ENCODE measurements around the gene KRT82. TPM values are rescaled to one million over a fixed set of nuclear protein-coding genes. Genes with fewer than 3 reads are reported as not detected.

The KRT82 gene
- total and polyA plus RNA-seq, 12 donors = not detected

GRCh38 chr12:52398176-52398575, 8.0 kb downstream of the KRT82 start:
- no peaks in the 10 kb centered on the region for H3K27me3 ChIP-seq
- intact Hi-C loops (cut with DNase I) = no loop called here
- no peak overlapping the region for H3K4me3 ChIP-seq
- WGBS, 4 donors = 75 to 89% (median 81%) methylated on average over 1 of the region's 1 CpG
- TF ChIP-seq, protein P1, sequence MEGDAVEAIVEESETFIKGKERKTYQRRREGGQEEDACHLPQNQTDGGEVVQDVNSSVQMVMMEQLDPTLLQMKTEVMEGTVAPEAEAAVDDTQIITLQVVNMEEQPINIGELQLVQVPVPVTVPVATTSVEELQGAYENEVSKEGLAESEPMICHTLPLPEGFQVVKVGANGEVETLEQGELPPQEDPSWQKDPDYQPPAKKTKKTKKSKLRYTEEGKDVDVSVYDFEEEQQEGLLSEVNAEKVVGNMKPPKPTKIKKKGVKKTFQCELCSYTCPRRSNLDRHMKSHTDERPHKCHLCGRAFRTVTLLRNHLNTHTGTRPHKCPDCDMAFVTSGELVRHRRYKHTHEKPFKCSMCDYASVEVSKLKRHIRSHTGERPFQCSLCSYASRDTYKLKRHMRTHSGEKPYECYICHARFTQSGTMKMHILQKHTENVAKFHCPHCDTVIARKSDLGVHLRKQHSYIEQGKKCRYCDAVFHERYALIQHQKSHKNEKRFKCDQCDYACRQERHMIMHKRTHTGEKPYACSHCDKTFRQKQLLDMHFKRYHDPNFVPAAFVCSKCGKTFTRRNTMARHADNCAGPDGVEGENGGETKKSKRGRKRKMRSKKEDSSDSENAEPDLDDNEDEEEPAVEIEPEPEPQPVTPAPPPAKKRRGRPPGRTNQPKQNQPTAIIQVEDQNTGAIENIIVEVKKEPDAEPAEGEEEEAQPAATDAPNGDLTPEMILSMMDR (IDR thresholded peaks at IDR 0.05) = no peak
- TF ChIP-seq POLR2A (IDR thresholded peaks at IDR 0.05) = no peak
- no peaks in the 10 kb centered on the region for H3K36me3 ChIP-seq (replicated peaks in 1 of 2)
- no peak overlapping the region for H3K27ac ChIP-seq
- H3K4me1 ChIP-seq (replicated peaks in 1 of 2) = no peaks in the 10 kb centered on the region
- no peaks in the 10 kb centered on the region for H3K9me3 ChIP-seq (replicated peaks in 1 of 3)
- DNase-seq = no peak

- 67 to 85% (median 78%) methylated on average over 8 of the region's 8 CpGs for WGBS, 4 donors
These were observed 9.5 kb downstream of the KRT82 start for GRCh38 chr12:52396656-52397055.

GRCh38 chr12:52395761-52396434, 10.2 kb downstream of the KRT82 start:
- H3K4me1 ChIP-seq (replicated peaks in 1 of 2) = no peaks in the 10 kb centered on the region
- H3K36me3 ChIP-seq (replicated peaks in 1 of 2) = no peaks in the 10 kb centered on the region
- intact Hi-C loops (cut with DNase I) = no loop called here
- H3K9me3 ChIP-seq (replicated peaks in 1 of 3) = no peaks in the 10 kb centered on the region
- no peak for TF ChIP-seq POLR2A (IDR thresholded peaks at IDR 0.05)
- TF ChIP-seq, protein P1 (IDR thresholded peaks at IDR 0.05) = peak in 1 of 6 experiments; percentile 1
- DNase-seq = peak in 2 of 7 donors; percentile 29 to 38
- no peak overlapping the region for H3K4me3 ChIP-seq
- WGBS, 4 donors = 66 to 81% (median 73%) methylated on average over 13 to 20 of the region's 20 CpGs
- H3K27me3 ChIP-seq = no peaks in the 10 kb centered on the region
- H3K27ac ChIP-seq = no peak overlapping the region

More at GRCh38 chr12:52396656-52397055, 9.5 kb downstream of the KRT82 start:
- H3K27me3 ChIP-seq = no peaks in the 10 kb centered on the region
- intact Hi-C loops (cut with DNase I) = no loop called here
- no peaks in the 10 kb centered on the region for H3K4me1 ChIP-seq (replicated peaks in 1 of 2)
- no peak overlapping the region for H3K27ac ChIP-seq
- no peaks in the 10 kb centered on the region for H3K36me3 ChIP-seq (replicated peaks in 1 of 2)
- no peak for TF ChIP-seq POLR2A (IDR thresholded peaks at IDR 0.05)
- TF ChIP-seq, protein P1 (IDR thresholded peaks at IDR 0.05) = no peak
- H3K9me3 ChIP-seq (replicated peaks in 1 of 3) = no peaks in the 10 kb centered on the region
- no peak for DNase-seq
- no peak overlapping the region for H3K4me3 ChIP-seq

- WGBS, 4 donors = 77 to 88% (median 79%) methylated on average over 13 of the region's 13 CpGs
- no peak for DNase-seq
- TF ChIP-seq, protein P1 (IDR thresholded peaks at IDR 0.05) = no peak
- intact Hi-C loops (cut with DNase I) = no loop called here
- H3K9me3 ChIP-seq (replicated peaks in 1 of 3) = no peaks in the 10 kb centered on the region
- no peak overlapping the region for H3K4me3 ChIP-seq
- no peaks in the 10 kb centered on the region for H3K27me3 ChIP-seq
- no peaks in the 10 kb centered on the region for H3K4me1 ChIP-seq (replicated peaks in 1 of 2)
- no peak overlapping the region for H3K27ac ChIP-seq
- no peaks in the 10 kb centered on the region for H3K36me3 ChIP-seq (replicated peaks in 1 of 2)
These were observed 11.2 kb downstream of the KRT82 start for GRCh38 chr12:52394836-52395405.

Data from adrenal gland (tissue), 12 donors.